GM12878 (cell line): ENCODE data around the gene SUPT4H1. TPM values are rescaled to one million over a fixed set of nuclear protein-coding genes. Genes with fewer than 3 reads are reported as not detected.

ENCODE experiments used
- ASH2L ChIP-seq: fragments of 300-600, 200-600 bp; sonication (generic); IDR thresholded peaks from 2 replicates; pipeline ENCODE4 v1.6.1; 2017; ENCODE audit warnings: low read depth, mild to moderate bottlenecking, borderline replicate concordance
- BCLAF1 ChIP-seq: fragments of 450-650 bp; IDR thresholded peaks from 2 replicates; pipeline ENCODE4 v1.6.1; 2017; ENCODE audit warnings: antibody characterized with exemption, mild to moderate bottlenecking, moderate library complexity
- CBX3 ChIP-seq: fragments of 200-600 bp; sonication (generic); IDR thresholded peaks from 2 replicates; pipeline ENCODE4 v1.6.1; 2016; ENCODE audit warnings: low read depth, borderline replicate concordance
- GATAD2B ChIP-seq: fragments of 450-650 bp; conservative IDR thresholded peaks from 2 replicates; pipeline ENCODE4 v1.6.1; 2017; ENCODE audit warnings: low read depth, mild to moderate bottlenecking, moderate library complexity
- IRF4 ChIP-seq: IDR thresholded peaks from 2 replicates; pipeline ENCODE4 v1.6.1; 2011; ENCODE audit warnings: low read depth, low read length
- LARP7 ChIP-seq: fragments of 450-650 bp; IDR thresholded peaks from 2 replicates; pipeline ENCODE4 v1.6.1; 2017; ENCODE audit warnings: mild to moderate bottlenecking
- MEF2B ChIP-seq: fragments of 450-650 bp; IDR thresholded peaks from 2 replicates; pipeline ENCODE4 v1.6.1; 2018; ENCODE audit warnings: mild to moderate bottlenecking, moderate library complexity; ENCODE audit not compliant: partially characterized antibody, poor library complexity, severe bottlenecking
- MLLT1 ChIP-seq: fragments of 450-650 bp; IDR thresholded peaks from 2 replicates; pipeline ENCODE4 v1.6.1; 2016; ENCODE audit warnings: mild to moderate bottlenecking
- NFXL1 ChIP-seq: fragments of 450-650 bp; IDR thresholded peaks from 2 replicates; pipeline ENCODE4 v1.6.1; 2017; ENCODE audit warnings: antibody characterized with exemption, mild to moderate bottlenecking, borderline replicate concordance
- NFYA ChIP-seq: IDR thresholded peaks from 2 replicates; pipeline ENCODE4 v1.6.1; 2011; ENCODE audit warnings: low read depth, mild to moderate bottlenecking, low read length, improper control_type of control experiment, borderline replicate concordance
- NR2C2 ChIP-seq: IDR thresholded peaks from 2 replicates; pipeline ENCODE4 v1.6.1; 2011; ENCODE audit warnings: borderline replicate concordance, low read depth; ENCODE audit not compliant: control insufficient read depth, insufficient read length
- PAX8 ChIP-seq: fragments of 450-650 bp; IDR thresholded peaks from 2 replicates; pipeline ENCODE4 v1.6.1; 2017; ENCODE audit warnings: mild to moderate bottlenecking, moderate library complexity
- PKNOX1 ChIP-seq: fragments of 450-650 bp; IDR thresholded peaks from 2 replicates; pipeline ENCODE4 v1.6.1; 2016; ENCODE audit warnings: mild to moderate bottlenecking
- PRDM15 ChIP-seq: fragments of 450-650 bp; formaldehyde crosslinking; IDR thresholded peaks from 2 replicates; pipeline ENCODE4 v1.4.0; 2020; ENCODE audit warnings: mild to moderate bottlenecking, moderate library complexity
- RELA ChIP-seq: fragments of 450-650 bp; IDR thresholded peaks from 2 replicates; pipeline ENCODE4 v1.8.0; 2014; ENCODE audit warnings: borderline replicate concordance; ENCODE audit not compliant: partially characterized antibody
- RELB ChIP-seq: fragments of 450-650 bp; IDR thresholded peaks from 2 replicates; pipeline ENCODE4 v1.6.1; 2017; ENCODE audit warnings: low read depth, mild to moderate bottlenecking, moderate library complexity
- WRNIP1 ChIP-seq: IDR thresholded peaks from 2 replicates; pipeline ENCODE4 v1.6.1; 2011; ENCODE audit warnings: low read depth, low read length, improper control_type of control experiment, borderline replicate concordance
- ZNF207 ChIP-seq: fragments of 450-650 bp; IDR thresholded peaks from 2 replicates; pipeline ENCODE4 v1.6.1; 2014; ENCODE audit warnings: antibody characterized with exemption, mild to moderate bottlenecking, borderline replicate concordance
- ZNF24 ChIP-seq: fragments of 450-650 bp; IDR thresholded peaks from 2 replicates; pipeline ENCODE4 v1.6.1; 2017; ENCODE audit warnings: antibody characterized with exemption, mild to moderate bottlenecking
- polyA plus RNA-seq, 11 experiments: library from polyadenylated mRNA; depleted of rRNA in 4 of 11; unstranded in 6 of 11; stranded (reverse) in 5 of 11; fragments of >200 nt; fragmentation: Nextera tagmentation in 4 of 11; fragmentation: Illumina TruSeq in 1 of 11; extraction: Ambion mirVana in 4 of 11; extraction: Trizol in 1 of 11; gene quantifications; 1 replicate in 1 of 11; 2 replicates in 10 of 11; pipeline versions ENCODE4 v1.2.1 to v1.2.3, GENCODE V29; 2011 to 2016; ENCODE audit warnings: inconsistent platforms in 2 of 11, missing spikeins in 2 of 11, low read depth in 1 of 11
- total RNA-seq, 4 experiments: library from RNA; depleted of rRNA in 3 of 4; stranded (reverse); fragments of >200 nt in 3 of 4; fragmentation: Illumina TruSeq in 1 of 4; extraction: Trizol in 1 of 4; gene quantifications; 2 replicates each; pipeline versions ENCODE4 v1.2.1 to v1.2.3, GENCODE V29; 2013 to 2021

Gene SUPT4H1
- total and polyA plus RNA-seq, 10 of the 15 experiments (the other 5 are each of a cell fraction or from before 2014, with no cell fraction given): 83.8 to 293 (median 128) TPM

GRCh38 chr17:58338454-58338840 lies 13.6 kb downstream of the SUPT4H1 start (continued):
- TF ChIP-seq BCLAF1 (no peak; the same call in 1 of the 2 replicates), CBX3 (no peak), NR2C2 (no peak), ZNF207 (peak; percentile 76; the same call in 1 of the 2 replicates), ASH2L (0 out of 2 replicates have a peak, but pooled peaks have one; percentile 11), NFXL1 (peak; percentile 62; the same call in 1 of the 2 replicates), GATAD2B (peak; percentile 74; the same call in 1 of the 2 replicates), MLLT1 (no peak; the same call in 1 of the 2 replicates), RELA (no peak), PRDM15 (CRISPR knock-in tag) (0 out of 2 replicates have a peak, but pooled peaks have one; percentile 7), RELB (no peak), PAX8 (no peak), PKNOX1 (no peak), ZNF24 (0 out of 2 replicates have a peak, but pooled peaks have one; percentile 44), MEF2B (no peak), IRF4 (0 out of 2 replicates have a peak, but pooled peaks have one; percentile 18), WRNIP1 (peak; percentile 69; the same call in 1 of the 2 replicates), NFYA (no peak), LARP7 (peak; percentile 45)
